ENCODE results near the gene HPS6. TPM values are rescaled to one million over a fixed set of nuclear protein-coding genes. Genes with fewer than 3 reads are reported as not detected.

The HPS6 gene
- total and polyA plus RNA-seq, 9 of the 15 experiments (the other 6 are each of a cell fraction or from before 2014, with no cell fraction given) = 0.45 to 14.0 (median 4.5) TPM

- TF ChIP-seq ZNF740 (CRISPR knock-in tag; IDR thresholded peaks at IDR 0.05) = peak; percentile 68
- TF ChIP-seq ZNF740 (tag; IDR thresholded peaks at IDR 0.05) = peak in 1 of 2 experiments; percentile 45; a peak in 1 of 4 replicates
- no peak for TF ChIP-seq FOXP4 (CRISPR knock-in tag; IDR thresholded peaks at IDR 0.05; ENCODE audit: borderline replicate concordance)
- peak in 1 of 2 experiments; percentile 44; a peak in 1 of 4 replicates for TF ChIP-seq HDAC1 (IDR thresholded peaks at IDR 0.05)
- TF ChIP-seq KAT7 (CRISPR knock-in tag; IDR thresholded peaks at IDR 0.05; ENCODE audit: borderline replicate concordance) = no peak
- no peak for TF ChIP-seq ZNF644 (tag; IDR thresholded peaks at IDR 0.05; ENCODE audit: low read depth)
- TF ChIP-seq JUNB (CRISPR knock-in tag; conservative IDR thresholded peaks at IDR 0.05) = no peak
- TF ChIP-seq CBX8 (IDR thresholded peaks at IDR 0.05; ENCODE audit: borderline replicate concordance, extremely low read depth, low read depth, low read length, poor library complexity, severe bottlenecking) = no peak
- TF ChIP-seq MAZ (CRISPR knock-in tag; conservative IDR thresholded peaks at IDR 0.05 in 1 of 2, IDR thresholded peaks at IDR 0.05 in 1 of 2) = peak; percentile 71 to 93; a peak in 3 of 4 replicates
- TF ChIP-seq NONO (IDR thresholded peaks at IDR 0.05; ENCODE audit: low read depth in 2 of 2, low read length in 1 of 2) = peak in 1 of 2 experiments; percentile 35; a peak in 1 of 4 replicates
- no peak for TF ChIP-seq ZBTB17 (CRISPR knock-in tag; IDR thresholded peaks at IDR 0.05)
- TF ChIP-seq GATAD2B (IDR thresholded peaks at IDR 0.05; ENCODE audit: borderline replicate concordance) = peak; percentile 64
- no peak for TF ChIP-seq ARID3A (IDR thresholded peaks at IDR 0.05; ENCODE audit: borderline replicate concordance, low read depth, low read length)
- no peak for TF ChIP-seq FOXA3 (CRISPR knock-in tag; conservative IDR thresholded peaks at IDR 0.05 in 1 of 2, IDR thresholded peaks at IDR 0.05 in 1 of 2)
- TF ChIP-seq MXD1 (CRISPR knock-in tag; IDR thresholded peaks at IDR 0.05; ENCODE audit: borderline replicate concordance, poor library complexity, severe bottlenecking) = no peak
- TF ChIP-seq ZBTB26 (CRISPR knock-in tag; IDR thresholded peaks at IDR 0.05) = no peak
- TF ChIP-seq GATA2 (CRISPR knock-in tag; IDR thresholded peaks at IDR 0.05) = peak; percentile 84
- TF ChIP-seq PRMT5 (CRISPR knock-in tag; IDR thresholded peaks at IDR 0.05) = no peak
- no peak for TF ChIP-seq FOXK2 (conservative IDR thresholded peaks at IDR 0.05 in 1 of 2, IDR thresholded peaks at IDR 0.05 in 1 of 2; ENCODE audit: low read depth in 2 of 2)
- peak; percentile 60 for TF ChIP-seq BRD9 (IDR thresholded peaks at IDR 0.05; ENCODE audit: low read depth, partially characterized antibody)
These were observed 47.2 kb downstream of the HPS6 start (continued) for GRCh38 chr10:102112210-102112817.

Measured in K562 (cell line).